Superior temporal gyrus (tissue), 1 donor: ENCODE data around the gene SLC22A12.

ENCODE experiments used
- DNase-seq: peaks from one replicate; pipeline ENCODE4 v3.0.0-alpha.2; 2016; ENCODE audit errors: extremely low spot score

SLC22A12 gene

GRCh38 chr11:64624883-64625481 lies 34.0 kb downstream of the SLC22A12 start:
- no peak for DNase-seq

- no peak for DNase-seq
Observed at GRCh38 chr11:64626637-64627036, 35.6 kb downstream of the SLC22A12 start.

GRCh38 chr11:64627371-64627770 lies 36.4 kb downstream of the SLC22A12 start:
- no peak for DNase-seq

DNA sequence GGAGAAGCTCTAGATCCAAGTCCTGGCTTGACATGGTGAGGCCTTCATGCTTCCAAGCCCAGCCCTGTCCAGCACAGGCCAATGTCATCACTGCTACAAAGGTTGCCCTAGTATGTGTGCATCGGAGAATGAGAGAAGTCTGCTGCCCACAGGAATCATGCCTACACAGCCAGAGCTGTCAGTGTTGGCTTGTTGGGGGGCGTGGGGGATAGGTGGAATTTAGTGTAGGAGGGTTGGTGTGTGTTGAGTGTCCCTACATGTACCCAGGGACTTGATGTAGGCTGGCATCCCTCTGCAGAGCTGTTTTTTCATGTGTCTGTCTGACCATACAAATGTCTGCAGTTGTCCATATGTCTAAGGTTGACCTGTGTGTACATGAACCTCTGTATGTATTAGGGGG lies 37.6 kb downstream of the SLC22A12 start:
- DNase-seq: no peak

DNA sequence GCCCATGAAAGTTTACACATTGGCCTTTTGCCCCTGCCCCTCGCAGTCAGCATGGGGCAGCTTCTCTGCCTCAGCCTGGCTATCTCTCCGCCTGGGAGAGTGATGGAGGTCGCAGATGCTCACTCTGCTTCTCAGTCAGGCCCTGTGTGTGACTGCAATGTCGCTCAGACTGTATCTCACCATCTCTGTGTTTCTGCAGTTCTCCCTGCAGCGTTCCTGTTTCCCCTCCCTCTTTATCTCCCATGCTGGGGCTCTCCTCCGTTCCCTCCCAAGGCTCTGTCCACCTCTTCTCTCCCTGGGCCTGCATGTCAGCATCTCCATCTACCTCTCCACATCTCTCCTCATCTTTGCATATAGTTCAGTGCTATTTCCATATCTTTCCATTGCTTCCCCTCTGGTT lies 38.1 kb downstream of the SLC22A12 start:
- DNase-seq: no peak

- DNase-seq: no peak
Observed at GRCh38 chr11:64629796-64630562, 39.0 kb downstream of the SLC22A12 start.

GRCh38 chr11:64631675-64632074 lies 40.7 kb downstream of the SLC22A12 start:
- DNase-seq: no peak

GRCh38 chr11:64632237-64632636 lies 41.2 kb downstream of the SLC22A12 start:
- DNase-seq: no peak

DNA sequence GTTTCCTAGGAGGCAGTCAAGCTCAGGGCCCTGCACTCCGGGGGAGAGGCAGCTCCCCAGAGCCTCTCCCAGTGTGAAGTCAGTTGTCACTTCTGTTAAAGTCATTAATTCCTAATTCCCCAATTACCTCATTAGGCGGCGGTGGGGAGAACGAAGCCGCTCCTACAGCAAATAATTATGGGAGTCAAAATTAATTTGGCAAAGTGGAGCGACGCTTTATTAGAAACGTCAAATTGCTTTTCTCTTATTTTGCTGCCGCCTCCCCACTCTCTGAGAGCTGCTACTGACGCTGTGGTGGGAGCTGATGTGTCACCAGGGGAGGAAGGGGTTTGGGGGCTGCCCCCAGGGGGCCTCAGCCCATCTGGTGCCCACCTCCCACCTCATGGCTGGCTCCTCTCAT lies 41.6 kb downstream of the SLC22A12 start:
- DNase-seq: no peak

DNA sequence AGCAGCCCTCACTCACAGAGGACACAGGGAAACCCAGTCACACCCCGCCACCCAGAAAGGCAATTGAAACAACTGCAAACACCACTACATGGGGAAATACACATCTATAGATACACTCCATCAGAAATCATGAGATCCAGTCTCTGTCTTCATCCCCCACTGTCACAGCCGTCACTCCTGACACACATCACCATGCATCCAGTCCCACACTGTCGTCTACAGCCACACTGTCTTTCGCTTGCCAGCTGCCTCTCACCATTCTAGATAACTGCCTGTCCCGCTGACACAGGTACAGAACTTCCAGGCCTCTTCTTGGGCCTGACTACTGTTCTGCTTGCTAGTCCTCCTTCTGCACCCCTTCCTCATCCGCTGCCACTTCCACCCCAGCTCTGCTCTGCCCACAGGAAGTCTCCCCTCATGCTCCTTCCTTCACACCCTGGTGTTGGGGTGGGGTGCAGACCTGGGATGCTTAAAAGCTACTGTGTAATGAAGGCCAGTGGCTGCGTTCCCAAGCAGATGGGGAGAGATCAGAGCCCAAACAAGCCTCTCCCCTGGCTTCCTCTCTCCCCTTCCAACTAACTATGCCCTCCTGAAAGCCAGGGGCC lies 42.6 kb downstream of the SLC22A12 start:
- no peak for DNase-seq

DNA sequence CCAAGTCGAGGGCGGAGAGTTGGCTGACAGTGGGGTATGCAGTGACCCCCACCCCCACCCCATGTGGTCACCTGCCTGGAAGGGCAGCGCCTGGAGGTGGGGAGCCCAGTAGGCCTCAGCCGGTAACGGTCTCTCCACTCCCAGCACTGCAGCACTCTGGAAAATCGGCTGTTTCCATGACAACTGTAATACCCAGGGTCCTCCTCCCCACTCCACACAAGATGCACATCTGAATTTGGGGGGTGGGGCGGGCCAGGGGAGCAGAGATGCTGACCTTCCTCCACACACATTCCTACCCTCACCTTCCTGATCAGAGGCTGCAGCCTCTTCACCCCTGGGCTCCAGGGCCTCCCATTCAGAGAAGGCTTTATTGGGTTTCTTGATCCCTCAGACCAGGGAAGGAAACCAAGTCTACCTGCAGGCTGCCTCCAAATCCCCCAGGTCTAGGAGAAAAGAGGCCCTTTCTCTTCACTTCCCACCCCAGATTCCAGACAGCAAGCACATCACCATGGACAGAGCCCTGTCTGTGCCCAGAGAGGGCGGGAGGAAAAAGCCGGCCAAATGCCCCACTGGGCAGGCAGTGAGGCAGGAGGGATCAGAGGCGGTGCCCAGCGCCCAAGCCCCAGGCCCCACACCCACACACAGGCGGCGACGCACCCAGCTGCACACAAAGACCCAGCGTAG lies 46.5 kb downstream of the SLC22A12 start:
- DNase-seq: no peak

DNA sequence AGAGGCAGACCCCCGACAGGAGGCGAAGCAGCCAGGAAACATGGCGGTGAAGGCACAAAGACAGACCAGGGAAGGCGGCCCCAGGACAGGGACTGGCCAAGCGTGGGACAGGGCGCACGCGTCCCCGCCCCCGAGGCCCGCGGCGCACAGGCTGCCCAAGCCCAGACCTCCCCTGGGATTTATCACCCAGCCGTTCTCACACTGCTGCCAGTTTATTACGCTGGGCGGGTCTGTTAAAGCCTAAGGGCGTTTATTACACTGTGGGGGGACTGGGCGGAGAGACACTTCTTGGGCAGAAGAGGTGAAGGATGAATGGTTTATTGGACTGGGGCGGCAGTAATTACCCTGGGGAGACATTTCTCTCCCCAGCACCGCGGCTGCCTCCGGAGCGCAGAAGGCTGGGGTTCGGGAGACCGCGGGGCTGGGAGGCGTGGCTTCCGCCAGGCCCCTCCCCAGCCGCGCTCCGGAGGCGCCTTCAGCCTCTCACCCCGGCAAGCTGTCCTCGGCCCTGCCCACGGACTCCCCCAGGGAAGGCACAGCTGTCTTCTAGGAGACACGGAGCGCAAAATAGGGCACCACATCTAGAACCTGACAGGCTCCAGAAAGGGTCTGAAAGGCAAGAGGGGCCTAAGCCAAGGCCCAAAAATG lies 47.1 kb downstream of the SLC22A12 start:
- DNase-seq: no peak

DNA sequence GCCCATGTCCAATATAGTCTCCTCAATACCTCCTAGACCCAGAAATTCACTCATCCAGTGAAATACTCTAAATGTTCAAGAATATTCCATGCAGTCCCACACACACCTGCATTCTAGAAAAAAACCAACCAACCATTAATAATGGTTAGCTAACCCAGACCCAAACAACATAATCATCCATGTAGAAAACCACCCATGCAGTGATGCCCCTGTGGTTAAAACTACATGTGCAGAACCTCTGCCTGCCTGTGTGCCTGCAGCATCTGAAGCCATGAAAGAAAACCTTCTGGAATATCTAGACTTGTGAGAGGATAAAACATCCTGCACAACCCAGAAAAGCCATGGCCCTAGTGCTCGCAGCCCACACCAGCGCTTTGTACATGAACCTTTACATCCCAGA lies 47.8 kb downstream of the SLC22A12 start:
- no peak for DNase-seq

GRCh38 chr11:64639885-64640284 lies 48.9 kb downstream of the SLC22A12 start:
- no peak for DNase-seq

- no peak for DNase-seq
Observed at GRCh38 chr11:64641596-64642417, 50.8 kb downstream of the SLC22A12 start.

DNA sequence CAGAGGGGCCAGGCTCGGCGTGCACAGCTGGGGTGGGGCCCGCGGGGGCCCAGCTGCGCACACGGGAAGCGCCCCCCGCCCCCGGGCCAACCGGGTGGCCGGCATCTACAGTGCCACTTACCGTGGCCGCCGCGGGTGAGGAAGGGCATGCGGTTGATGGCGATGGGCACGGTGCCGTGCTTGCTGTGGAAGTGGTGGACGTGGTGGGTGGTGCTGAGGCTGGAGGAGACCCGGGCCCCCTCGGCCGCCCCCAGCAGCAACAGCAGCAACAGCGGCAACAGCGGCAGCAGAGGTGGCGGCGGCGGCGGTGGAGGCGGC lies 51.4 kb downstream of the SLC22A12 start:
- no peak for DNase-seq

DNA sequence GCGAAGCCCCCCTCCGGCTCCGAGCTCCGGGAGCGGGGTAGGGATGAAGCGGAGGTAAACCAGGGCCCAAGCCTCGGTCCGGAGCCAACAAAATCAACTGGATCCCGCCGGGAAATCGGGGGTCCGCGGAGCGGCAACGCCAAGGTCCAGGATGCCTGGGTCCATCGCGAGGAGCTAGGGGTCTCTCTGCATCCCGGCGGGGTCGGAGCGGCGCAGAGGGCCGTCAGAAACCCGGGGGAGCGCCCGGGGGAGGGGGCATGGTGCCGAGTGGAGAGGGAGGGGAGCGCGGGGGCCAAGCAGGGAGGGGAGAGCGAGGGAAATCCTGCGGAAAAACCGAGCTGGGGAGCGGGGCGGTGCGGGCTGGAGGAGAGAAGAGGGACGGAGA lies 51.8 kb downstream of the SLC22A12 start:
- no peak for DNase-seq

- DNase-seq: no peak
Observed at GRCh38 chr11:64643256-64643881, 52.3 kb downstream of the SLC22A12 start.

- no peak for DNase-seq
Observed at GRCh38 chr11:64643920-64644646, 53.1 kb downstream of the SLC22A12 start.

- DNase-seq: no peak
Observed at GRCh38 chr11:64644647-64645275, 53.7 kb downstream of the SLC22A12 start.
